ENCODE measurements around the gene RPS6KA4.

- TF ChIP-seq CTCF (IDR thresholded peaks at IDR 0.05) (no peak), GABPA (IDR thresholded peaks at IDR 0.05; ENCODE audit: low read depth) (no peak), EZH2phosphoT487 (IDR thresholded peaks at IDR 0.05; ENCODE audit: borderline replicate concordance, low read depth) (no peak), RCOR1 (IDR thresholded peaks at IDR 0.05; ENCODE audit: low read length) (no peak), USF1 (IDR thresholded peaks at IDR 0.05; ENCODE audit: borderline replicate concordance, low read depth) (no peak), RAD21 (IDR thresholded peaks at IDR 0.05; ENCODE audit: low read length) (no peak), USF2 (IDR thresholded peaks at IDR 0.05; ENCODE audit: borderline replicate concordance, low read depth, low read length) (no peak), YY1 (IDR thresholded peaks at IDR 0.05; ENCODE audit: low read depth) (no peak), NFIC (IDR thresholded peaks at IDR 0.05; ENCODE audit: borderline replicate concordance) (no peak), FOXM1 (IDR thresholded peaks at IDR 0.05; ENCODE audit: low read depth) (no peak)
Observed at GRCh38 chr11:64342869-64343745, 15.9 kb upstream of the RPS6KA4 start.

Measured in SK-N-SH (cell line).